ENCODE measurements around the gene SLC25A38.

Gene SLC25A38

GRCh38 chr3:39343076-39343717, 40.0 kb upstream of the SLC25A38 start:
- H3K36me3 ChIP-seq = no peaks in the 10 kb centered on the region
- TF ChIP-seq CTCF (IDR thresholded peaks at IDR 0.05) = no peak

GRCh38 chr3:39343760-39344159, 39.4 kb upstream of the SLC25A38 start:
- H3K27me3 ChIP-seq = no peaks in the 10 kb centered on the region
- no peak overlapping the region for H3K4me3 ChIP-seq (ENCODE audit: low read depth in 1 of 2, low read length in 1 of 2)
- H3K27ac ChIP-seq = no peak overlapping the region
- H3K36me3 ChIP-seq = no peaks in the 10 kb centered on the region
- H3K4me1 ChIP-seq (ENCODE audit: control insufficient read depth in 1 of 2, insufficient read depth in 1 of 2, low read depth in 1 of 2, low read length in 1 of 2) = no peaks in the 10 kb centered on the region
- no peaks in the 10 kb centered on the region for H3K9me3 ChIP-seq
- TF ChIP-seq CTCF (IDR thresholded peaks at IDR 0.05) = no peak

More at GRCh38 chr3:39343076-39343717, 40.0 kb upstream of the SLC25A38 start:
- no peak overlapping the region for H3K27ac ChIP-seq
- no peak overlapping the region for H3K4me3 ChIP-seq (ENCODE audit: low read depth in 1 of 2, low read length in 1 of 2)
- H3K27me3 ChIP-seq = no peaks in the 10 kb centered on the region
- H3K4me1 ChIP-seq (ENCODE audit: control insufficient read depth in 1 of 2, insufficient read depth in 1 of 2, low read depth in 1 of 2, low read length in 1 of 2) = no peaks in the 10 kb centered on the region
- H3K9me3 ChIP-seq = no peaks in the 10 kb centered on the region

DNA sequence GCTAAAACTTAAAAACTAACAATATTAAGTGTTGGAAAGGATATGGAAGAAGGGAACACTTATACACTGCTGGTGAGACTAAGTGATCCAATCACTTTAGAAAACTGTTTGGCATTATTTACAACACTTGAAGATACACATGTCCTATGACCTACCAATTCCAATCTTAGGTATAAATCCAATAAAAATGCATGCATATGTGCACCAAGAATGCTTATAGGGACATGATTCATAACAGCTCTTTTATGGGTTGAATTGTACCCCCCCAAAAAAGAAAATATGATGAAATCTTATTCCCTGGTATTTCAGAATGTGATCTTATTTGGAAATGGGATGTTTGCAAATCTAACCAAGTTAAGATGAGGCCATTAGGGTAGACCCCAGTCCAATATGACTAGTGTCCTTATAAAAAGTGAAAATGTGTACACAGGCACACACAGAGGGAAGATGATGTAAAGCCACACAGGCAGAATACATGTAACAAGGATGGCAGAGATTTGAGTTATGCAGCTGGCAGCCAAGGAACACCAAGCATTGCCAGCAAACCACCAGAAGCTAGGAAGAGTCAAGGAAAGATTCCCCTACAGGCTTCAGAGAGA, 38.3 kb upstream of the SLC25A38 start:
- Histone ChIP-seq H3K27me3 (no peaks in the 10 kb centered on the region), H3K4me1 (ENCODE audit: control insufficient read depth in 1 of 2, insufficient read depth in 1 of 2, low read depth in 1 of 2, low read length in 1 of 2) (no peaks in the 10 kb centered on the region)

GRCh38 chr3:39346785-39347585, 36.2 kb upstream of the SLC25A38 start:
- no peaks in the 10 kb centered on the region for H3K9me3 ChIP-seq
- no peak for TF ChIP-seq CTCF (IDR thresholded peaks at IDR 0.05)
- H3K4me3 ChIP-seq (ENCODE audit: low read depth in 1 of 2, low read length in 1 of 2) = no peak overlapping the region
- H3K36me3 ChIP-seq = no peaks in the 10 kb centered on the region
- H3K27me3 ChIP-seq = no peaks in the 10 kb centered on the region
- no peak overlapping the region for H3K27ac ChIP-seq
- no peaks in the 10 kb centered on the region for H3K4me1 ChIP-seq (ENCODE audit: control insufficient read depth in 1 of 2, insufficient read depth in 1 of 2, low read depth in 1 of 2, low read length in 1 of 2)

More for the DNA sequence above, 38.3 kb upstream of the SLC25A38 start:
- H3K36me3 ChIP-seq = no peaks in the 10 kb centered on the region
- no peak overlapping the region for H3K4me3 ChIP-seq (ENCODE audit: low read depth in 1 of 2, low read length in 1 of 2)
- no peak overlapping the region for H3K27ac ChIP-seq
- TF ChIP-seq CTCF (IDR thresholded peaks at IDR 0.05) = no peak
- no peaks in the 10 kb centered on the region for H3K9me3 ChIP-seq

GRCh38 chr3:39347586-39347876, 35.6 kb upstream of the SLC25A38 start:
- no peaks in the 10 kb centered on the region for H3K36me3 ChIP-seq
- H3K27ac ChIP-seq = no peak overlapping the region
- no peak overlapping the region for H3K4me3 ChIP-seq (ENCODE audit: low read depth in 1 of 2, low read length in 1 of 2)
- H3K9me3 ChIP-seq = no peaks in the 10 kb centered on the region
- no peak for TF ChIP-seq CTCF (IDR thresholded peaks at IDR 0.05)
- H3K27me3 ChIP-seq = no peaks in the 10 kb centered on the region
- no peaks in the 10 kb centered on the region for H3K4me1 ChIP-seq (ENCODE audit: control insufficient read depth in 1 of 2, insufficient read depth in 1 of 2, low read depth in 1 of 2, low read length in 1 of 2)
